Measurements from ENCODE around the gene EPC1. TPM values are rescaled to one million over a fixed set of nuclear protein-coding genes. Genes with fewer than 3 reads are reported as not detected.

The EPC1 gene
- total RNA-seq, 4 donors from 2014 or later: 40.3 to 148 (median 62.2) TPM

DNA sequence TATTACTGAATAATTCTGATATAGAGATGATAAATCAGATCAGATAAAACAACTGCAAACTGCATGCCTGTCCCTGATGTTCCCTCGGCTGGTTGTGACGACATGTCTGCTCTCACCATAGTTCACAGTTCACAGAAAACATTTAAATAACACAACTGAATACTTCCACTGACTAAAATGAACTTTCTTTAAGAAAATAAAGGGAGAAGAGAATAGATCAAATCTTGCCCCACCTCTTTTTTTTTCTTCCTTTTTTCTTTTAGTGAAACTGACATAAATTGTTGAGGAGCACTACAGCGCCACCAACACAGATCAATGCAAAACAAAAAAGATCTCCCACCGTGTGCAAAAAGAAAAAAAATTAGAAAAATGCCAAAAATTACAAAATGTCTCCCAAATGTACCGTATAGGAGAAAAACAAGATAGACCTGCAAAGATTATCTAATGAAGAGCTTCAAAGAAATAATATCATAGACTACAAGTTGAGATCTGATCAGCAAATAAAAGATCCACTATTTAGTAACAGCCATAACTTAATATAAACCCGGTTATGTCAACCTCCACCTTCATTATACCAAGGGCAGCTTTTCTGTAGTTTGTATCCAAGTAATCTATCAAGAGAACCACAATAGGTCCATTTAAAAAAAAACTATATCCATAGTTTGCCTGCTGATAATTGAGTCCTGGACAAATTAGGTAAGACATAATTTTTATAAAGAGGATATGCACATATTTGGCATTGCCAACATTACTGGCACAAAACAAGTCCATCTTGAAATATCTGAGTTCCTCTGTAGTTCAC lies 30.7 kb upstream of the EPC1 start:
- in situ Hi-C loops (cut with MboI; ENCODE audit: low pct_ligation_motif_present in 1 of 4, low pct_unique_long_range_greater_than_20kb in 1 of 4, low sequenced_read_pairs in 3 of 4): loop anchor here in 1 of 4 donors (5.0 kb wide), 1 partner anchor 70 kb away; the partner anchor contains the start of gene CCDC7
- peak; percentile 35 for DNase-seq
- Histone ChIP-seq H3K27me3 (no peaks in the 10 kb centered on the region), H3K27ac (peak overlapping the region; percentile 90 to 98 (median 94)), H3K4me1 (peaks cover 11 to 47% (median 28%) of the 10 kb centered on the region in 4 donors), H3K9me3 (no peaks in the 10 kb centered on the region), H3K36me3 (no peaks in the 10 kb centered on the region), H3K4me3 (peak overlapping the region; percentile 41 to 93 (median 72))
- 0% methylated on average over 6 of the region's 6 CpGs for WGBS, 2 donors (ENCODE audit: low coverage in 1 of 2)
- intact Hi-C loops (cut with DNase I; ENCODE audit: low total_unique reads): no loop called here
- peak in 3 of 5 experiments; percentile 2 to 30 (median 20) for TF ChIP-seq CTCF (IDR thresholded peaks at IDR 0.05)
- no peak for TF ChIP-seq POLR2A (IDR thresholded peaks at IDR 0.05)

DNA sequence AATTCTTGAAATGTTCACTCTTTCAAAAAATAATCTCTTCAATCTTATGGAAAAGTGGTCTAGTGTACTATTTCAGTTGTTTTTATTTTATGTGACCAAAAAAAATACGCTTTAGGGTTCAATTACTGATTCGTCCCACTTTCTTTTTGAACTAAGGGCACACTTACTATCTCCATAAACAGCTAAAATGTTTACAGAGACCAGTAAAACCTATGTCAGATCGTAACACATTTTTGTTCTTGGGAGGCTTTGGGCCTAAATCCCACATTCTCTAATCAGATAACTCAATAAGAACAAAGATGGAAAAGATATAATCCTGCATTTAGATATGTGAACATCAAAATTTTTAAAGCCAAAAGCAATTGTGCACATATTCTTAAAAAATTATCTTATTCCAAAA lies 29.8 kb upstream of the EPC1 start:
- WGBS, 2 donors (ENCODE audit: low coverage in 1 of 2): 4% methylated on average over 3 of the region's 3 CpGs
- DNase-seq: no peak
- Histone ChIP-seq H3K27me3 (no peaks in the 10 kb centered on the region), H3K4me1 (peaks cover 11 to 45% (median 31%) of the 10 kb centered on the region in 4 donors), H3K27ac (peak overlapping the region; percentile 90 to 98 (median 94)), H3K4me3 (peak overlapping the region; percentile 0 to 93 (median 72)), H3K9me3 (no peaks in the 10 kb centered on the region), H3K36me3 (no peaks in the 10 kb centered on the region)
- no peak for TF ChIP-seq POLR2A (IDR thresholded peaks at IDR 0.05)
- TF ChIP-seq POLR2AphosphoS5 (IDR thresholded peaks at IDR 0.05): no peak
- TF ChIP-seq EP300 (IDR thresholded peaks at IDR 0.05; ENCODE audit: low read depth): no peak
- TF ChIP-seq CTCF (IDR thresholded peaks at IDR 0.05): no peak
- in situ Hi-C loops (cut with MboI; ENCODE audit: low pct_ligation_motif_present in 1 of 4, low pct_unique_long_range_greater_than_20kb in 1 of 4, low sequenced_read_pairs in 3 of 4) (loop anchor here in 1 of 4 donors (5.0 kb wide), 1 partner anchor 71 kb away; the partner anchor contains the start of gene CCDC7), intact Hi-C loops (cut with DNase I; ENCODE audit: low total_unique reads) (no loop called here)

DNA sequence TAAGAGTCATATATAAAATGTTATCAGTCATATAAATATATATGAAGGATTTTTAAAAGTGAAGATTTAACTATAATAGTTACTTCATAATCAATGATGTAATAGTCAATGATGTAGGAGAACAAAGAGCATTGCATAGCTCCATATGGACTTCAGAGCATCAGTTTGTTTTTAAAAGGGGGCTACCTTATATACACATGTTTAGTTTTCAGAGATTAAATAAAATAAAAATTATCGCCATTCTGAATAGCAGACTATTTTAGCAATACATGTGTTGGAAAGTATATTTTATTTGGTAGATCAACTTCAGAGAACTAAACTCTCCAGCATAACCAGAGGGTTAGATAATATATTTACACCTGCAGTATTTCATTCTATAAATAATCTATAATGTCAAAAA lies 29.1 kb upstream of the EPC1 start:
- Histone ChIP-seq H3K27me3 (no peaks in the 10 kb centered on the region), H3K9me3 (no peaks in the 10 kb centered on the region), H3K27ac (peak overlapping the region in 2 of 4 donors; percentile 90 to 98), H3K4me3 (peak overlapping the region in 3 of 4 donors; percentile 55 to 93 (median 90)), H3K4me1 (peaks cover 11 to 46% (median 32%) of the 10 kb centered on the region in 4 donors), H3K36me3 (no peaks in the 10 kb centered on the region)
- no peak for TF ChIP-seq EP300 (IDR thresholded peaks at IDR 0.05; ENCODE audit: low read depth)
- no peak for TF ChIP-seq POLR2A (IDR thresholded peaks at IDR 0.05)
- no peak for TF ChIP-seq POLR2AphosphoS5 (IDR thresholded peaks at IDR 0.05)
- no peak for TF ChIP-seq CTCF (IDR thresholded peaks at IDR 0.05)
- WGBS, 2 donors (ENCODE audit: low coverage in 1 of 2): 53% methylated on average over 1 of the region's 1 CpG
- in situ Hi-C loops (cut with MboI; ENCODE audit: low pct_ligation_motif_present in 1 of 4, low pct_unique_long_range_greater_than_20kb in 1 of 4, low sequenced_read_pairs in 3 of 4) (loop anchor here in 1 of 4 donors (5.0 kb wide), 1 partner anchor 71 kb away; the partner anchor contains the start of gene CCDC7), intact Hi-C loops (cut with DNase I; ENCODE audit: low total_unique reads) (no loop called here)
- DNase-seq: no peak

GRCh38 chr10:32375631-32376030 lies 28.7 kb upstream of the EPC1 start:
- TF ChIP-seq CTCF (IDR thresholded peaks at IDR 0.05): no peak
- TF ChIP-seq EP300 (IDR thresholded peaks at IDR 0.05; ENCODE audit: low read depth): no peak
- no peak for TF ChIP-seq POLR2A (IDR thresholded peaks at IDR 0.05)
- TF ChIP-seq POLR2AphosphoS5 (IDR thresholded peaks at IDR 0.05): no peak
- in situ Hi-C loops (cut with MboI; ENCODE audit: low pct_ligation_motif_present in 1 of 4, low pct_unique_long_range_greater_than_20kb in 1 of 4, low sequenced_read_pairs in 3 of 4): loop anchor here in 1 of 4 donors (5.0 kb wide), 1 partner anchor 72 kb away; the partner anchor contains the start of gene CCDC7
- no peaks in the 10 kb centered on the region for H3K27me3 ChIP-seq
- intact Hi-C loops (cut with DNase I; ENCODE audit: low total_unique reads): no loop called here
- no peaks in the 10 kb centered on the region for H3K9me3 ChIP-seq
- peaks cover 11 to 51% (median 30%) of the 10 kb centered on the region in 4 donors for H3K4me1 ChIP-seq
- no peak for DNase-seq
- peak overlapping the region in 1 of 4 donors; percentile 90 for H3K4me3 ChIP-seq
- H3K27ac ChIP-seq: peak overlapping the region in 2 of 4 donors; percentile 6 to 98
- H3K36me3 ChIP-seq: no peaks in the 10 kb centered on the region
